ENCODE data around the gene PSMB3.
"Not testable (repeated sequence)": the region's sequence is repeated elsewhere in the genome, so short reads cannot be mapped to it uniquely, and the experiment has no call there.

Gene PSMB3

DNA sequence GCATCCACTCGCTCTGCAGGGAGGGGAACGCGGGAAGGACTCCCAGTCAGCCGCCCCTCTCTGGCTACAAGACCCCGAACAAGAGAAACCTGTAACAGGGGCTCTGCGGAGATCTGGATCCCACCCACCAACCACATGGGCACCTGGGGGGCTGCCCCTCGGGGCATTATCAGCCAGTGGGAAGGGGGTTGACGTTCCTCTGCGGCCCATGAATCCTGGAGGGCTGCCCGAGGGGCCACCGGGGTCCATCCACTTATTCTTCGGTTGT lies 2.6 kb upstream of the PSMB3 start:
- no peak for DNase-seq

DNA sequence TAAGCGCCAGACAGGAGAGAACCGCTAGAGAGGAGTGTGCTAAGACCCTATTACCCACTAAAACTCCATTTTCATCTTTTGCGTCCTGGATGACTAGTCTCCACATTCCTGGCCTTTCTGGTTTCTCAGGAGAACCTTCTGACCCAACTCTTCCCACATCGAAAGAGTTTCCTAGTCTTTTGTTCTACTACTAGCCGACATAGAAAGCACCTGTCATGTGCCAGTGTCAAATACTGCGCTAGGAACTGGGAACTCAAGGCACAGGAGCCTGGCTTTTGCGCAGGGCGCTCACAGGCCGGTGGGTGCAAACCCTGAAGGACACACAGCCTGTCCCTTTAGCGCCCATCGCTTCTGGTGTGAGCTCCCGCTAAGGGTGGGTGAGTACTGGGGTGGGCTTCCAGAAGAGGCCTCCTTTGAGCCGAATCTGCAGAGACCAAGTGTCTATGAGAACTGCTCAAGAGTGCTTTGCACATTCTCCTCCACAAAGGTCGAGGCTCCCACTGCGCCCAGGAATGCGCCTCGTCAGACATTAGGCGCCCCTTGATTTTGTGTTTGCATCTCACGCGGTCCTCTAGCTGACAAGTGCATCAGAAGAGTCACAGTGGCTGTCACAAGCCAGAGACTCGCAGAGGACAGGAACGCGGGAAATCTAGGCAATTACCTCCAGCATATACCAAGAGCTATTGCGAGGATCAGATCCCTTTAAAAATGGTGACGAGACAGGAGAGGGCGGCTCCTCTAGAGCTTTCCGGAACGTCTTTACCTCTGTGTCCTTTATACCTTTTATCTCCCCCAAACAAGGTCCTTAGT lies 2.0 kb upstream of the PSMB3 start:
- peak; percentile 31 for DNase-seq

DNA sequence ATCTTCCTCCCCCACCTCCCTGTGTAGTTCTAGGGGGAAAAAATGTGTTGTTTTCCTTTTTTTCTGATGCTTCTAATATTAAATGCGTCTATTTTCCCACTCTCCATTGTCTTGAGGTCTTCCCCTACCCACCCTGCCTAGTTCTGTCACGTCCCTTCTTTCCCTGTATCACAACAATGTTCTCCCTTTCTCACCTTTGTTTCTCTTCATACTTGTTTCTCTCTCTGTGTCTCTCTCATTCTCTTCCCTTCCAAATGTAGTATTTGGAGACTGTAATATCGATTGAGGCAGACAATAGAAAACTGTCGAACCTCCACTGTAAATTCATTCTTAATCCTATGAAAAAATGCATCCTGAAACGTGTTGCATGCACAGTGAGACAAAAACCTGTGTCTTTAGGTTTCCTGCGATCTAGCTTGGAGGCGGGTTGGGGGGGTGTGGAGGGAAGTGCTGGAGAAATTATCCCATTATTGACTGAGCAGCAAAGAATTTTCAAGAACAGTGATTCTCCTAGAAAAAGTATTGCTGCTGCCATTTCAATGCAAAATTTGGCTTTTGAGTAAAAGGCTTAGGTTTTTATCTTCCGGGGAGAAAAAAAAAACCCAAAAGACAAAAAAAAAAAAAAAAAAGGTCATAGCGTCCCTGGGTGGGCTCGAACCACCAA lies 1.3 kb upstream of the PSMB3 start:
- DNase-seq: no peak

DNA sequence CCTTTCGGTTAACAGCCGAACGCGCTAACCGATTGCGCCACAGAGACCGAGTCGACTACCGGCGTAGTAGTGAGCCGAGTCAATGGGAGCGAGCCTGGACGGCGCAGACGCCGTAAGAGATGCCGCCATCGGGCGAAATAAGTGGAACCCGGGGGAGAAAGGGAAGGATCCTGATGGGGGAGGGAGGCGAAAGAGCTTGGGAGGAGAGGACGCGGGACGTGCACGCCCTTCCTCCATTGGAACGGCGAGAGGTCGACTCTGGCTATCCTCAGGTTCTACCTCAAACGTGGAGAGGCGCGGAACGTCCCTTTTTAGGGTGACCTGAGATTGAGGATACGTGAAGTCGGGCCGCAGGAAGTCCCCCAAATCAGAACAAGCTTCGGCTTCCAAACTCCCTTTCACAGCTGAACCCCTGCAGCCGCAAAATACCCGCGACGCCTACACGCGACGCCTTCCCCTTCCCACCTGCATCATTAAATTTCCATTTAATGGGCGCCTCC lies 683 bp upstream of the PSMB3 start:
- DNase-seq: peak; percentile 84

DNA sequence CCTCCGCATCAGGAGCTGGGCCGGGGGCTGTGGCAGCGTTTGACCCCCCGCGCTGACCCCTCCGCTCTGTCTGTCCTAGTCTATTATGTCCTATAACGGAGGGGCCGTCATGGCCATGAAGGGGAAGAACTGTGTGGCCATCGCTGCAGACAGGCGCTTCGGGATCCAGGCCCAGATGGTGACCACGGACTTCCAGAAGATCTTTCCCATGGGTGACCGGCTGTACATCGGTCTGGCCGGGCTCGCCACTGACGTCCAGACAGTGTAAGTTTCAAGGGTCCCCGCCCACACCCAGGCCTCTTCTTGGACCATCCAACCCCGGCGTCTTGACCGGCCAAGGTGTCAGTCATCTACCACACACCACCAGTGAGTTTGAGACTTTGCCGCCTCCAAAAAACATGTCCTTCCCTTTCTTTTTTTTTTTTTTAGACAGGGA lies 548 bp downstream of the PSMB3 start:
- DNase-seq: no peak

DNA sequence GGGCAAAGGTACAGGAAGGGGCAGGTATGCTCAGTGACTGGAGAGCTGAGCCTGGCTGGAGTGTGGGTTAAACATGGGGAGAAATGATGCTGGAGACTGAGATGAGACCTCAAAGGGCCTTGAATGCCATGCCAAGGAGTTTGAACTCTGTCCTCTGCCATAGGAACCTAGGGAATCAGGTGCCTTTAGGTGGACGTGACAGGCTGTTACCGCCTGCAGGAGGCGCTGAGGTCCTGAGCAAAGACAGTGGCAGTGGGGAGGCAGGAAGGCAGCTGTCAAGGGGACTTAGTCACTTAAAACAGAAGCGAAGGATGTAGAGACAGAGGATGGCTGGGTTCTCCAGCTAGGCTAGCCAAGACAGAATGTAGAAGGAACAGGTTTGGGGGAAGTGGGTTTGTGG lies 9.1 kb downstream of the PSMB3 start:
- DNase-seq: peak; percentile 41

DNA sequence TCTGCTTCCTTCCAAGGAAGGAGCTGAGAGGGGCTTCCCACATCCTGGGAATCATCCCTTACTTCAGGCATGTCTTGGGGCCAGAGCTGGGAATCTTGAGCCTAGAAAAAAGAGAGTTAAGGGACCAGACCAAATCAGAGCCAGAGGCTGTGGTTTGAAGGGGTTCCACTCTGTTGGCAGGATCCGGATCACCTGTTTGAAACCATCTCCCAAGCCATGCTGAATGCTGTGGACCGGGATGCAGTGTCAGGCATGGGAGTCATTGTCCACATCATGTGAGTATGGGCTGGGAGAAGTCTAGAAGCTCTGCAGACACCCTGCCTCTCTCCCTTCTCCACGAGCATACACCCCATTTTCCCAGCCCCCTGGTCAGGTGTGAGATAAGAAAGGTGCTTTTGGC lies 9.7 kb downstream of the PSMB3 start:
- DNase-seq: no peak

DNA sequence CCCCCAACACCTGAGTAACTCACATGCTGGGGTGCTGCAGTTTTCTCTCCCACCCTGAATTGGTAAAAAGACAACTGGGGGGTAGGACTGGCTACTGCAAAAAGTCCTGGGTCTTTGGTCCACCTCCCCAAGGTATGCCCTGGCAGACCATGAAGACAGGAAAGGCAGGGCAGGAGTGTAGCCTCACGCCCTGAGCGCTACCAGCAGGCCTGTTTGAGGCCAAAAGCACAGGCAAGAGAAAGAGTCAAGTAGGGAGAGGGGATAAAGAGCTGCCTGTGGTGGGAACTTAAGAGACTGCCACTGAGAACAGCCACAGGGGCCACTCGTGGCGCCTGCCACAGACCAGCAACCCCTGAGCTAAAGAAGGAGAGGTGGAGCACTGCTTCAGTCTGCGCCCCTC lies 13.8 kb downstream of the PSMB3 start:
- DNase-seq: no peak

DNA sequence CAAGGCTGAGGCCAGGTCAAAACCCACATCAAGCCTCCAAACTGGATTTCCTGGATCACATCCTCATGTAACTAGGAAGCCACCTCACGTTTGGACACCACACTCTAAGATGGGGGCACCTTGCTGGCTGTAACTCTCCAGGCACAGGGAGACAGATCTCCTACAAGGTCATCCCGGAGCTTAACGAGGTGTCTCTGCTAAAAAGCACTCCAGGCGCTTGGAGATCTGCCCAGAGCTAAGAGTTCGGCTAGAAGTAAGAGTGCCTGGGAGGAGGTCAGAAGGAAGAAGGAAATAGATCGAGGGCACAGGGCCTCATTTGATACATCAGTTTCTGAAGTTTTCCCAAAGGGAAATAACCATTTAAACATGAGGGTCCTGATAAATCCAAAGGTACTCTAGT lies 15.9 kb downstream of the PSMB3 start:
- no peak for DNase-seq

DNA sequence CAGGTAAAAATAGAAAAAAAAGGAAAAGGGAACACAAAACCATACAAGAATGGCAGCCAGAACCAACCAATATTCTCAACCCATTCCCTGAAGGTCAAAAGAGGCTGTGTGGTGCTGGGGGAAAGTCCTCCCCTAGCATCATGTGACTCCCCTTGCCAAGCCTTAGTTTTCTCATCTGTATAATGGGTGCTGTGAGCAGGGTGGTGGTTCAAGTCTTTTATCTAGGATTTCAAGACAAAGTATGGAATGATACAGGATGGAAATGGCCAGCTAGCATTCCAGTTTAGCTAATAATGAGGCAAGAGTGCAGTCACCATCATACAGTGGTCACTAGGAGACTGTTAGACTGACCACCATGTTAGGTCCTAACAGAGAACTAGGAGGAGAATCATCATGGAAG lies 20.7 kb downstream of the PSMB3 start:
- no peak for DNase-seq

DNA sequence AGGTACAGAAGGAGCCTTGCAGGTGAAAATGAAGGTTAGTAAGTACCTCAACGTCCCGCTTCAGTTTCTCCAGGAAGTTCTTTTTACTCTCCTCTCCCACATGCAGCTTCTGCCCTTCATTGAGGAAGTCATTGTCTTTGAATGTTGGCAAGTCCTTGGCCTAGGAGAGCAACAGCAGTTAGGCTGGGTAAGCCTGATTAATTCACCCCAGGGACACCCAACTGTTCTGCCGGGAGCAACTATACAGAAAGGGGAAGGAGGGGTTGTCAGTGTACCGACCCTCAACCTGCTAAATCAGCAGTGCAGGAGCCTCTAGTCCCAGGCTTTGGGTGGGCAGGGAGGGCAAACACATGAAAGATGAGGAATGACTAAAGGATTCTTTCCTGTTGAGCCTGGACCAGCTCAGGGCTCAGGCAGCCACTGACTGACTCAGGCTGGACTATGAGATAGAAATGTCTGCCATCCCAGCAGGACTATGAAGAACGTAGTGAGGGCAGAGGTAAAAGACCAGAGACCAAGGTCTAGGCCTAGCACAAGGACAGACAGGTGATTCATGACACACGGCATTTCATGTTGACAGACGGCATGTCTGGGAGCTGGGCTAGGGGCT lies 25.2 kb downstream of the PSMB3 start:
- DNase-seq: no peak

DNA sequence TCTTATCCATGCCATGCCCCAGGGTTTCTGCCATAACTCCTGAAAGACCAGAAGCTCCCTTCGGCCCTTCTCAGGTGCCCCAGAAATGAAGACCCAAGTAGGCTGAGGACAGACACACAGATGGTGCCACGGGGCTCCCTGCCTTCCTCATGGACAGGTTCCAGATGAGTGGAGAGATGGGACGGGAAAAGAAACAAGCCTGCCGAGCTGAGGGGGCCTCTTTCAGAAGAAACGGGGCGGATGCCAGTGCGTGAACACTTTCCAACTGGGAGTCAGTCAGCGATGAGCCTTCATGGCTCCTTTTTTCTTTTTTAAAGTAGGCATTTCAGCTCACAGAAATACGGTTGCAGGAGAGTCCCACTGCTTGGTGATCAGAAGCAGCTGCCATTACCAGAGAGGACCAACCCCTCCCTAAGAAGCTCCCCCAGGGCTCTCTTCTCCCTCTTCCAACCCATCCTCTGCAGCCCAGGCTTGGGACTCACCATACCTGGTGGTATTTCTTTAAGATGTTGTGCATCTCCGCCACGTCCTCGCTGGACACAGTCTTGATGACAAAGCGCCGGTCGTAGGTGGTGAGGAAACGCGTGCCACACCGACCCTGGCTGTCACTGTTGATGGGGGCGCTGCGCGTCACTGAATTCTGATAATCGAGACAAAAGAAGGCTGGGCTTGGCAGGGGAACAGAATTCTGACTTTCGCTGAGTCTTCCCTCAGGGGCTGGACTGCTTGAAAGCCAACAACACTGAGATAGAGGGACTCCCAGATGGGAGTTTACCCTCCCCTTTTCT lies 27.6 kb downstream of the PSMB3 start:
- no peak for DNase-seq

DNA sequence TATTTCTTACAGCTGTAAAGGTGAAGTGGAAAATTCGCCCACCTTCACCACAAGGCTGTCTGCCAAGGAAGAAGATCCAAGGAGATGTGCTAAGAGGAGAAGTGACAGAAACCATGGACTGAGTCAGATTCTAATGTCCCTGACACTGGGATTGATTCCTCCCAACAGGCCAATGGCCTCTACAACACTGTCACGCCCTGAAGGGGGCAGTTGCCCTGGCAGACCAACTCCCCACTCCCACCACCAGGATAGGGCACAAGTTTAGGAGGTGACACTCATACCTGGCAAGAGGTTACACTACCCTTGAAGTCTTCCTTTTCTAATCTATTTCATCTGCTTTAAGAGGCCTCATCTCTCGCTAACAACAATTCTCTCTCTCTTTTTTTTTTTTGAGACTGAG lies 30.7 kb downstream of the PSMB3 start:
- no peak for DNase-seq

DNA sequence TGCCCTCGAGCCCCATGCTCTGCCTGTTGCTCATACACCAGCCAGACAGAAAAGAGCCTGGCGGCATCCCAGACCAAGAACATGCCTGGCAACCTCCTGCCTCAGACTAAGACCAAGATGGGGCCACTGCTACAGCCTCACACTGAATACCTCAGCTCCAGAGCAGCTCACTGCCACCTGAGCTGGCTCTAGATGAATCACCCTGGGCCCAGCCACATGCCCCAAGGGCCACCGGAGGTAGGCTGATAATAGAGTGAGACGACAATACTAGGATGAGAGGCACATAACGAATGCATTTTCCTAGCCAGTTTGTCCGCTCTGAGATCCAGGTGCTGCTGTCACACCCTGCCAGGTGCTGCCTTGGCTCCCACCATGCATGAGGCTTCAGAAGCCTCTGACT lies 33.8 kb downstream of the PSMB3 start:
- no peak for DNase-seq

DNA sequence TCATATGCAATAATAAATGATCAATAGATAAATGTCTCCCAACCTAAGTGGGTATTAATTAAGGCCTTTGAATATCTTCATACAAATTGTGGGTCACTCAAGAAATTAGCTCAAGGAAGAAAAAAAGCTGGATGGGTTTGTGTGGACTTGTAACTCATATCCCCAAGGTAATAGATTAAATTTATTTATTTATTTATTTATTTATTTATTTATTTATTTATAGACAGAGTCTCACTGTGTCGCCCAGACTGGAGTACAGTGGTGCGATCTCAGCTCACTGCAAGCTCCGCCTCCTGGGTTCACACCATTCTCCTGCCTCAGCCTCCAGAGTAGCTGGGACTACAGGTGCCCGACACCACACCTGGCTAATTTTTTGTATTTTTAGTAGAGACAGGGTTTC lies 35.5 kb downstream of the PSMB3 start:
- DNase-seq: not testable (repeated sequence)

DNA sequence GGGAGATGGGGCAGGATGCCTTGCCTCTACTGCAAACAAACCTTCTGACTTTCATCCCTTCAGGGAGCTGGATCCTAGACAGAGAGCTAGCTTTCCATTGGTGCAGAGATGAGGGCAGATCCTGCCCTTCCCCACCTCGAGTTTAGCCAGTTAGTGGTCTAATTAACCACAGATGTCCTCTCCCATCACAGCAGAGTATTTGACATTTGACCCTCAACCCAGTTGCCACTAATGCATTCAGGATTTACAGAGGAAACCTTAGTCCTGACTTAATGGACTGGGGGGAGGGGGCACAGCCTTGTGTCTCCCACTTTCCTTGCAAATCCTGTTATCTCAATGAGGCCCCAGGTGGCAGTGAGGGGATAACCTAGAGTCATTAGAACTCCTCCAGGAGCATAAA lies 36.6 kb downstream of the PSMB3 start:
- DNase-seq: no peak

DNA sequence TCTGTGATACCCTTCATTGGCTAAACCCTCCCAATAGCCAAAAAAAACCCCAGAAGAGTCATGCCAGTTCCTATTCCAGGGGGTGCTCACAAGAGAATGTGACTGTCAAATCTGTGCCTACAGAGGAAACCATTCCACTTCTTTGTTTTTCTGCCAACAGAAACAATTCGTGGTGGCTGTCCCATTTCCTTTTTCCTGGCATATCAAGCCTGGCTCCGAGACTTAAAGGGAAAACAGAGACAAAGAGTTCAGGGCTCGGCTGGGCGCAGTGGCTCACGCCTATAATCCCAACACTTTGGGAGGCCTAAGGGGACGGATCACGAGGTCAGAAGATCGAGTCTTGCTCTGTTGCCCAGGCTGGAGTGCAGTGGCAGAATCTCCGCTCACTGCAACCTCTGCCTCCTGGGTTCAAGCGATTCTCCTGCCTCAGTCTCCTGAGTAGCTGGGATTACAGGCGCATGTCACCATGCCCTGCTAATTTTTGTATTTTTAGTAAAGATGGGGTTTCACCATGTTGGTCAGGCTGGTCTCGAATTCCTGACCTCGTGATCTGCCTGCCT lies 37.7 kb downstream of the PSMB3 start:
- not testable (repeated sequence) for DNase-seq

DNA sequence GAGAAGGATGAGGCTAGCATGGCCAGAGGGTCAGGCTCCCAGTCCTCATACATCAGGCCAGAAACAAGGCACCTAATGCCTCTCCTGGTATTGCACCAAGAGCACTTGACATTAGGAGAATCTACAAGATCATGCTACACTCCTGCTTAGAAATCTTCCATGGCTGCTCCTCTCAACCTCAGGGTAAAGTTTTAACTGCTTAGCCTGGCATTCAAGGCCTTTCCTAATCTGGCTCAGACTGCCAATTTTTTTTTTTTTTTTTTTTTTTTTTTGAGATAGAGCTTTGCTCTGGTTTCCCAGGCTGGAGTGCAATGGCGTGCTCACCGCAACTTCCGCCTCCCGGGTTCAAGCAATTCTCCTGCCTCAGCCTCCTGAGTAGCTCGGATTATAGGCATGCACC lies 38.6 kb downstream of the PSMB3 start:
- DNase-seq: no peak

DNA sequence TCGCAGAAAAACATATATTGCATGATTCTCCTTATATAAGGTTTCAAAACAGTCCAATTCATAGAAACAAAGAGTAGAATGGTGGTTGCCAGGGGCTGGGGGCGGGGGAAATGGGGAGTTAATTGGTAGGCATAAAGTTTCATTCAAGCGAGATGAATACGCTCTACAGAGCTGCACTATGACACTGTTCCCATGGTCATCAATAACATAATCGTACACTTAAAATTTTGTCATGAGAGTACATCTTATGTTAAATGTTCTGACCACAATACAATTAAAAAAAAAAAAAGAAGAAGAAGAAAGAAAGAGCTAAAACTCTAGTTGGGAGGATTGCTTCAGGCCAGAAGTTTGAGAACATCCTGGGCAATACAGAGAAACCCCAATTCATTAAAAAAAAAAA lies 41.7 kb downstream of the PSMB3 start:
- no peak for DNase-seq

DNA sequence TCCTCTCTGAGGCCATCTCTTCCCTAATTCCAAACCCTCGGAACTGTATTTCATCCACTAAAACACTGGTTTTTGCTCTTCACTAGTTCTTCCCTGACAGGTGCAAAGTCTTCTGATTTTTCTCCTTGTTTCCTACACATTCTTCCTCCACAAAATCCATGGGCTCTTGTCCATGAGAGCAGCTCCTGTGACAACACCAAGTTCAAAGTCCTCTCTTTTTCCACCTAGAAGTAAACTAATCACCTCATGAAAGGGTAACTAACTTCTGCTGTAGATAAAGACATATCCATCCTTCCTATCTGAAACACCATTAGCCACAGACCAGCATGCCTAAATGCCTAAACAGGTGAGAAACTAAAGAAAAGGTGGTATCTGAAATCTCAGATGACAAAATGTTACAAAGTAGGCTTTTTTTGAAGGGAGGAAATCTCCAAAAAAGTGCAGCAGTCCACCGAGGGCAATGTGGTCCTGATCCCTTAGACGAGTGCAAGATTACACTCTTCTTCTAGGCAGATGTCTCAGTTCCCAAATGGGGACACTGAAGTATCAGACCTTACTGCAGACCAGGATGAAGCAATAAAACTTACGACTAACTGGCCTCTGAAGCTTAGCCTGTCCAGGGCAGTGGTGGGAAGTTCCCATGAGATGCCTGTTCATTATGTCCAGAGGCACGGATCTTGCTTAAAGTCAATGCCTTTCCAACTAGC lies 44.1 kb downstream of the PSMB3 start:
- DNase-seq: no peak

DNA sequence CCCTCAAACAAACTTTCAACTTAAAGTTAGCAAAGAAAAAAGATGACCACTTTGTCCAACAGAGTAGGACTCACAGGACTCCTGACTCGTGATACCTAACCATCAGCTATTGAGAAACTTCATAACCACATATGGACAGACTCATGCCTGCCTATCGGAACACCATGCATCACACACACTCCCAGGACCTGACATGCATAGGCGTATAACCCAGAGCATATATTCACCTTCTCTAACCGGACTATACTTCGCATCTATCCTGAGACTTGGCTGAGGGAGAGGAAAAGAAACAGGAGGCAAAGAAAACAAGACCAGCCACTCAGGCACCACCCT lies 44.6 kb downstream of the PSMB3 start:
- no peak for DNase-seq

DNA sequence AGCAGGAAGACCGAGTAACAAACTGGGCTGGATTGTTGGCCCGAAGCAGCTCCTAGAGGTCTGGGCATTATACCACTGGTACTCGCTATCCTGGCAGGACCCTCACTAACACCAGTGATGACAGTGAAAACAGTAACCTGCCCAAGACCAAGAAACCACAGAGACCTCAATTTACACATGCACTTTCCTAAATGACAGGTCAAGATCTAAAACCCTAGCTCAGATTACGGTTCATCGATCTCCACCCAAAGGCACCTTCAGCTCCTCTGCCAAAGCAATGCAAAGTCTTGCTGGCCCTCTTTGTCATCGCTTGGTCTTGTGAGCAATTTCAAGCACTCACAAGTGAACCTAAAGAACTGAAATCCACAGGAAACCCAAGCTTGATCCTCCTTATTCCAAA lies 45.3 kb downstream of the PSMB3 start:
- DNase-seq: no peak
